HepG2 (cell line): ENCODE measurements around the gene PDE2A. TPM values are rescaled to one million over a fixed set of nuclear protein-coding genes. Genes with fewer than 3 reads are reported as not detected.

Experiments
- ATF6 ChIP-seq: sonication (generic); formaldehyde crosslinking; conservative IDR thresholded peaks from 2 replicates; pipeline ENCODE4 v1.4.0; 2020; ENCODE audit warnings: missing genetic modification reagents
- CERS6 ChIP-seq: sonication (generic); formaldehyde crosslinking; IDR thresholded peaks from 2 replicates; pipeline ENCODE4 v1.5.0; 2020; ENCODE audit warnings: missing genetic modification reagents
- CTCF ChIP-seq: sonication (generic); formaldehyde crosslinking; IDR thresholded peaks from 2 replicates; pipeline ENCODE4 v1.5.0; 2020; ENCODE audit warnings: mild to moderate bottlenecking, missing genetic modification reagents, moderate library complexity
- FOXO1 ChIP-seq: sonication (generic); formaldehyde crosslinking; IDR thresholded peaks from 2 replicates; pipeline ENCODE4 v1.4.0; 2020; ENCODE audit warnings: missing genetic modification reagents
- HNF1B ChIP-seq: sonication (generic); formaldehyde crosslinking; IDR thresholded peaks from 2 replicates; pipeline ENCODE4 v1.5.1; 2020; ENCODE audit warnings: mild to moderate bottlenecking, moderate library complexity, missing genetic modification reagents
- MEIS2 ChIP-seq: sonication (generic); formaldehyde crosslinking; IDR thresholded peaks from 2 replicates; pipeline ENCODE4 v1.9.0; 2021; ENCODE audit warnings: mild to moderate bottlenecking, missing genetic modification reagents
- MIER3 ChIP-seq: IDR thresholded peaks from 2 replicates; pipeline ENCODE4 v1.6.1; 2016; ENCODE audit warnings: missing compliant biosample characterization, borderline replicate concordance
- NFE2L2 ChIP-seq: fragments of 150-350 bp; IDR thresholded peaks from 2 replicates; pipeline ENCODE4 v1.6.1; 2014; ENCODE audit warnings: low read length
- PBX2 ChIP-seq: IDR thresholded peaks from 2 replicates; pipeline ENCODE4 v1.6.1; 2016; ENCODE audit warnings: control low read depth
- SP1 ChIP-seq, 2 experiments: fragments of 450-650 bp in 1 of 2; sonication (generic) in 1 of 2; formaldehyde crosslinking in 1 of 2; IDR thresholded peaks; 2 replicates each; pipeline versions ENCODE4 v1.4.0 to v1.6.1; 2016 to 2020; ENCODE audit warnings: missing genetic modification reagents in 1 of 2
- TBX2 ChIP-seq: sonication (generic); formaldehyde crosslinking; IDR thresholded peaks from 2 replicates; pipeline ENCODE4 v1.5.0; 2020; ENCODE audit warnings: missing genetic modification reagents, mild to moderate bottlenecking, borderline replicate concordance
- ZBTB10 ChIP-seq: sonication (generic); formaldehyde crosslinking; IDR thresholded peaks from 2 replicates; pipeline ENCODE4 v1.4.0; 2020; ENCODE audit warnings: missing genetic modification reagents, borderline replicate concordance
- ZNF337 ChIP-seq: sonication (generic); formaldehyde crosslinking; IDR thresholded peaks from 2 replicates; pipeline ENCODE4 v1.5.1; 2020; ENCODE audit warnings: missing genetic modification reagents, low read depth, mild to moderate bottlenecking, borderline replicate concordance
- ZNF354B ChIP-seq: sonication (generic); formaldehyde crosslinking; IDR thresholded peaks from 2 replicates; pipeline ENCODE4 v1.8.0; 2022; ENCODE audit warnings: mild to moderate bottlenecking, missing genetic modification reagents
- ZNF501 ChIP-seq: sonication (generic); formaldehyde crosslinking; IDR thresholded peaks from 2 replicates; pipeline ENCODE4 v1.5.1; 2020; ENCODE audit warnings: mild to moderate bottlenecking, moderate library complexity, missing genetic modification reagents
- ZNF546 ChIP-seq: sonication (generic); formaldehyde crosslinking; conservative IDR thresholded peaks from 2 replicates; pipeline ENCODE4 v1.8.1; 2023; ENCODE audit warnings: mild to moderate bottlenecking, missing genetic modification reagents
- ZNF558 ChIP-seq: sonication (generic); formaldehyde crosslinking; IDR thresholded peaks from 2 replicates; pipeline ENCODE4 v1.9.0; 2022; ENCODE audit warnings: mild to moderate bottlenecking, missing genetic modification reagents, borderline replicate concordance
- ZNF598 ChIP-seq: sonication (generic); formaldehyde crosslinking; IDR thresholded peaks from 2 replicates; pipeline ENCODE4 v1.5.1; 2020; ENCODE audit warnings: mild to moderate bottlenecking, missing genetic modification reagents, borderline replicate concordance
- polyA plus RNA-seq, 8 experiments: library from polyadenylated mRNA; depleted of rRNA in 3 of 8; stranded (reverse) in 7 of 8; unstranded in 1 of 8; fragments of >200 nt; fragmentation: Illumina TruSeq in 4 of 8; extraction: Trizol in 4 of 8; gene quantifications; 2 replicates each; pipeline versions ENCODE4 v1.2.1 to v1.2.3, GENCODE V29; 2011 to 2016; ENCODE audit warnings: low read depth in 4 of 8, missing spikeins in 1 of 8, mixed read lengths in 1 of 8; ENCODE audit not compliant: insufficient read depth in 1 of 8
- total RNA-seq, 5 experiments: library from RNA; depleted of rRNA; stranded (reverse); fragments of >200 nt; fragmentation: Illumina TruSeq; extraction: Trizol; gene quantifications; 2 replicates each; pipeline ENCODE4 v1.2.3, GENCODE V29; 2016; ENCODE audit warnings: low read depth in 1 of 5

Gene PDE2A
- total and polyA plus RNA-seq, 2 of the 13 experiments (the other 11 are each of a cell fraction or from before 2014, with no cell fraction given): 3.1 TPM; not detected in 1

- TF ChIP-seq CTCF (CRISPR knock-in tag) (peak; percentile 95), NFE2L2 (no peak), ZNF354B (CRISPR knock-in tag) (no peak), CERS6 (CRISPR knock-in tag) (no peak), ZNF546 (0 out of 2 replicates have a peak, but pooled peaks have one; percentile 37), TBX2 (no peak), PBX2 (CRISPR knock-in tag) (no peak), ZNF598 (CRISPR knock-in tag) (no peak), ATF6 (no peak), ZNF558 (no peak), MEIS2 (CRISPR knock-in tag) (no peak), SP1 (IDR thresholded peaks at IDR 0.05) (no peak), SP1 (CRISPR knock-in tag; IDR thresholded peaks at IDR 0.05) (no peak), FOXO1 (CRISPR knock-in tag) (no peak), ZNF501 (CRISPR knock-in tag) (0 out of 2 replicates have a peak, but pooled peaks have one; percentile 18), MIER3 (CRISPR knock-in tag) (no peak), HNF1B (CRISPR knock-in tag) (0 out of 2 replicates have a peak, but pooled peaks have one; percentile 27), ZBTB10 (no peak), ZNF337 (CRISPR knock-in tag) (no peak)
Observed at GRCh38 chr11:72585762-72586311, 88.4 kb downstream of the PDE2A start (continued).
